ENCODE data around the gene FAU.

DNA sequence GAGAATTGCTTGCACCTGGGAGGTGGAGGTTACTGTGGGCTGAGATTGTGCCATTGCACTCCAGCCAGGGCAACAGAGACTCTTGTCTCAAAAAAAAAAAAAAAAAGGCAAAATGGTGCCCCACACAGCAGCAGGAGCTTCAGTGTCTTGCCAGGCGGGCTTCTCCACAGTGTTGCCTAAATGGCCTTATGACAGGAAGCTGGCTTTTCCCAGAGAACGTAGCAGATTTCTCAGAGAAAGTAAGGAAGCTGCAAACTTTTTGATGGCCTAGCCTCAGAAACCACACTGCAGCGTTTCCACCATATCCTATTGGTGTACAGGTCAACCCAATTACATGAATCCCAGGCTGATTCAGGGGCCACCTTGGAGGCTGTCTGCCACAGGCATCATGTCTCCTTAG lies 35.4 kb upstream of the FAU start:
- TF ChIP-seq ZNF350 (tag by site-specific recombination; IDR thresholded peaks at IDR 0.05) (no peak), KLF1 (tag by site-specific recombination; IDR thresholded peaks at IDR 0.05) (no peak), ZNF121 (tag by site-specific recombination; IDR thresholded peaks at IDR 0.05) (no peak), ZBTB8A (tag by site-specific recombination; IDR thresholded peaks at IDR 0.05) (no peak), ZNF561 (tag by site-specific recombination; IDR thresholded peaks at IDR 0.05; ENCODE audit: borderline replicate concordance) (no peak)
- TF ChIP-seq, protein P1, sequence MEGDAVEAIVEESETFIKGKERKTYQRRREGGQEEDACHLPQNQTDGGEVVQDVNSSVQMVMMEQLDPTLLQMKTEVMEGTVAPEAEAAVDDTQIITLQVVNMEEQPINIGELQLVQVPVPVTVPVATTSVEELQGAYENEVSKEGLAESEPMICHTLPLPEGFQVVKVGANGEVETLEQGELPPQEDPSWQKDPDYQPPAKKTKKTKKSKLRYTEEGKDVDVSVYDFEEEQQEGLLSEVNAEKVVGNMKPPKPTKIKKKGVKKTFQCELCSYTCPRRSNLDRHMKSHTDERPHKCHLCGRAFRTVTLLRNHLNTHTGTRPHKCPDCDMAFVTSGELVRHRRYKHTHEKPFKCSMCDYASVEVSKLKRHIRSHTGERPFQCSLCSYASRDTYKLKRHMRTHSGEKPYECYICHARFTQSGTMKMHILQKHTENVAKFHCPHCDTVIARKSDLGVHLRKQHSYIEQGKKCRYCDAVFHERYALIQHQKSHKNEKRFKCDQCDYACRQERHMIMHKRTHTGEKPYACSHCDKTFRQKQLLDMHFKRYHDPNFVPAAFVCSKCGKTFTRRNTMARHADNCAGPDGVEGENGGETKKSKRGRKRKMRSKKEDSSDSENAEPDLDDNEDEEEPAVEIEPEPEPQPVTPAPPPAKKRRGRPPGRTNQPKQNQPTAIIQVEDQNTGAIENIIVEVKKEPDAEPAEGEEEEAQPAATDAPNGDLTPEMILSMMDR (tag by site-specific recombination; IDR thresholded peaks at IDR 0.05): no peak
- TF ChIP-seq, protein P2, sequence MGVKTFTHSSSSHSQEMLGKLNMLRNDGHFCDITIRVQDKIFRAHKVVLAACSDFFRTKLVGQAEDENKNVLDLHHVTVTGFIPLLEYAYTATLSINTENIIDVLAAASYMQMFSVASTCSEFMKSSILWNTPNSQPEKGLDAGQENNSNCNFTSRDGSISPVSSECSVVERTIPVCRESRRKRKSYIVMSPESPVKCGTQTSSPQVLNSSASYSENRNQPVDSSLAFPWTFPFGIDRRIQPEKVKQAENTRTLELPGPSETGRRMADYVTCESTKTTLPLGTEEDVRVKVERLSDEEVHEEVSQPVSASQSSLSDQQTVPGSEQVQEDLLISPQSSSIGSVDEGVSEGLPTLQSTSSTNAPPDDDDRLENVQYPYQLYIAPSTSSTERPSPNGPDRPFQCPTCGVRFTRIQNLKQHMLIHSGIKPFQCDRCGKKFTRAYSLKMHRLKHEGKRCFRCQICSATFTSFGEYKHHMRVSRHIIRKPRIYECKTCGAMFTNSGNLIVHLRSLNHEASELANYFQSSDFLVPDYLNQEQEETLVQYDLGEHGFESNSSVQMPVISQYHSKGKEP (tag by site-specific recombination; IDR thresholded peaks at IDR 0.05): no peak

All from HEK293 (cell line).